Trophoblast cell (in vitro differentiated cells and primary cell): ENCODE measurements around the gene ERG28.

ENCODE experiments used
- DNase-seq, 2 donors: peaks; one replicate each; pipeline ENCODE4 v3.0.0-alpha.2; 2016
- H2AFZ ChIP-seq: 2 replicates; pipeline ENCODE4 v1.6.1; 2013; ENCODE audit warnings: low read length, moderate library complexity, mild to moderate bottlenecking; ENCODE audit not compliant: insufficient read depth, poor library complexity
- H2AK5ac ChIP-seq: 2 replicates; pipeline ENCODE4 v1.6.1; 2013; ENCODE audit warnings: mild to moderate bottlenecking, low read length
- H2BK120ac ChIP-seq: 2 replicates; pipeline ENCODE4 v1.6.1; 2013; ENCODE audit warnings: low read length, mild to moderate bottlenecking, moderate library complexity; ENCODE audit not compliant: insufficient read depth, poor library complexity
- H2BK12ac ChIP-seq: 2 replicates; pipeline ENCODE4 v1.6.1; 2013; ENCODE audit warnings: mild to moderate bottlenecking, low read length, moderate library complexity
- H2BK5ac ChIP-seq: 2 replicates; pipeline ENCODE4 v1.6.1; 2013; ENCODE audit warnings: low read length, low read depth, moderate library complexity, mild to moderate bottlenecking; ENCODE audit not compliant: poor library complexity
- H3K14ac ChIP-seq: 2 replicates; pipeline ENCODE4 v1.6.1; 2013; ENCODE audit warnings: mild to moderate bottlenecking, low read length
- H3K18ac ChIP-seq: 2 replicates; pipeline ENCODE4 v1.6.1; 2013; ENCODE audit warnings: mild to moderate bottlenecking, low read length
- H3K23ac ChIP-seq: 2 replicates; pipeline ENCODE4 v1.6.1; 2013; ENCODE audit warnings: low read length
- H3K27ac ChIP-seq: 2 replicates; pipeline ENCODE4 v1.5.1; 2013; ENCODE audit warnings: low read depth, mild to moderate bottlenecking, inconsistent platforms, low read length, moderate library complexity
- H3K27me3 ChIP-seq: 2 replicates; pipeline ENCODE4 v1.6.1; 2013; ENCODE audit warnings: inconsistent platforms, mild to moderate bottlenecking, low read length, moderate library complexity; ENCODE audit not compliant: insufficient read depth
- H3K36me3 ChIP-seq, 2 experiments: 1 replicate in 1 of 2; 2 replicates in 1 of 2; pipeline ENCODE4 v1.6.1; 2013; ENCODE audit warnings: low read length in 2 of 2, mild to moderate bottlenecking in 2 of 2, moderate library complexity in 1 of 2; ENCODE audit not compliant: insufficient read depth in 2 of 2, control insufficient read depth in 1 of 2
- H3K4ac ChIP-seq: 2 replicates; pipeline ENCODE4 v1.6.1; 2013; ENCODE audit warnings: low read depth, mild to moderate bottlenecking, low read length, moderate library complexity
- H3K4me1 ChIP-seq, 2 experiments: 1 replicate in 1 of 2; 2 replicates in 1 of 2; pipeline ENCODE4 v1.6.1; 2013; ENCODE audit warnings: low read length in 2 of 2, mild to moderate bottlenecking in 2 of 2, moderate library complexity in 1 of 2; ENCODE audit not compliant: insufficient read depth in 2 of 2, control insufficient read depth in 1 of 2
- H3K4me2 ChIP-seq: 2 replicates; pipeline ENCODE4 v1.6.1; 2013; ENCODE audit warnings: inconsistent platforms, mild to moderate bottlenecking, low read length, moderate library complexity
- H3K4me3 ChIP-seq: 2 replicates; pipeline ENCODE4 v1.5.1; 2013; ENCODE audit warnings: mild to moderate bottlenecking, low read depth, low read length, inconsistent platforms
- H3K79me1 ChIP-seq: one replicate; pipeline ENCODE4 v1.6.1; 2013; ENCODE audit warnings: low read length
- H3K79me2 ChIP-seq: 2 replicates; pipeline ENCODE4 v1.6.1; 2013; ENCODE audit warnings: low read length, mild to moderate bottlenecking; ENCODE audit not compliant: control insufficient read depth, insufficient read depth, poor library complexity
- H3K9ac ChIP-seq: 2 replicates; pipeline ENCODE4 v1.6.1; 2013; ENCODE audit warnings: mild to moderate bottlenecking, low read length
- H3K9me3 ChIP-seq: 2 replicates; pipeline ENCODE4 v1.6.1; 2013; ENCODE audit warnings: low read depth, mild to moderate bottlenecking, control low read depth, inconsistent platforms, low read length; ENCODE audit not compliant: insufficient read depth
- H4K12ac ChIP-seq: 2 replicates; pipeline ENCODE4 v1.6.1; 2013; ENCODE audit warnings: low read depth, mild to moderate bottlenecking, low read length, moderate library complexity
- H4K8ac ChIP-seq: 2 replicates; pipeline ENCODE4 v1.6.1; 2013; ENCODE audit warnings: low read depth, mild to moderate bottlenecking, low read length, moderate library complexity
- H4K91ac ChIP-seq: one replicate; pipeline ENCODE4 v1.6.1; 2013; ENCODE audit warnings: low read depth, mild to moderate bottlenecking, low read length, moderate library complexity
- WGBS: extraction: QIAGEN DNeasy Blood & Tissue Kit; methylation state at CpG from one replicate; pipeline ENCODE4 v1.1.7; 2013; ENCODE audit warnings: missing lambda C conversion rate; ENCODE audit not compliant: insufficient read length, insufficient coverage; ENCODE audit errors: extremely low coverage; 5-methylcytosine and 5-hydroxymethylcytosine counted together

ERG28 gene

DNA sequence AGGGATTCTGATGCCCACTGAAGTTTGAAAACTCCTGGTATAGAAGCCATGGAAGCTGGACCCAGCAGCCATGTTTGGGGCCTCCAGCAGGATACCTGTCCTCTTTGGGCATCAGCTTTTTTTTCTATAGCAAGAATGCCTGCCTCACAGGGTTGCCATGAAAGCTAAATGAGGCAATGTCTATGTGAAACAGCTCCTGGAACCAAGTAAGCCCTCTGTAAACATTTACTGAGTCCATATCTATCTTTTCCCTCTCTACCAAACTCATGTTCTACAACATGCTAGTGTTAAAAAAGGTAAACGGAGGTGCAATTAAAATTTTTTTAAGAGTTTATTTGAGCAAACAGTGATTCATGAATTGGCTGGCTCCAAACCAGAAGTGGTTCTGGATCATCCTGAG, 53.6 kb downstream of the ERG28 start:
- WGBS, result no CpG with 5 or more reads among the region's 1 CpG
- no peak overlapping the region for H4K8ac ChIP-seq
- no peak overlapping the region for H2BK5ac ChIP-seq
- H3K4me2 ChIP-seq, result no peak overlapping the region
- peaks cover 2% of the 10 kb centered on the region for H3K9me3 ChIP-seq
- H2AK5ac ChIP-seq, result no peak overlapping the region
- H2AFZ ChIP-seq, result no peak overlapping the region
- H4K91ac ChIP-seq, result no peak overlapping the region
- no peak overlapping the region for H2BK12ac ChIP-seq
- no peak overlapping the region for H3K4ac ChIP-seq
- no peak overlapping the region for H3K27ac ChIP-seq
- H3K18ac ChIP-seq, result no peak overlapping the region
- no peaks in the 10 kb centered on the region for H3K79me2 ChIP-seq
- no peak overlapping the region for H4K12ac ChIP-seq
- H3K23ac ChIP-seq, result no peak overlapping the region
- H3K27me3 ChIP-seq, result no peaks in the 10 kb centered on the region
- H3K36me3 ChIP-seq, result no peaks in the 10 kb centered on the region
- H3K79me1 ChIP-seq, result no peaks in the 10 kb centered on the region
- H2BK120ac ChIP-seq, result no peak overlapping the region
- H3K9ac ChIP-seq, result no peak overlapping the region
- H3K4me1 ChIP-seq, result peaks cover 12 to 21% of the 10 kb centered on the region in 2 experiments
- no peak for DNase-seq
- H3K14ac ChIP-seq, result no peak overlapping the region
- H3K4me3 ChIP-seq, result no peak overlapping the region

DNA sequence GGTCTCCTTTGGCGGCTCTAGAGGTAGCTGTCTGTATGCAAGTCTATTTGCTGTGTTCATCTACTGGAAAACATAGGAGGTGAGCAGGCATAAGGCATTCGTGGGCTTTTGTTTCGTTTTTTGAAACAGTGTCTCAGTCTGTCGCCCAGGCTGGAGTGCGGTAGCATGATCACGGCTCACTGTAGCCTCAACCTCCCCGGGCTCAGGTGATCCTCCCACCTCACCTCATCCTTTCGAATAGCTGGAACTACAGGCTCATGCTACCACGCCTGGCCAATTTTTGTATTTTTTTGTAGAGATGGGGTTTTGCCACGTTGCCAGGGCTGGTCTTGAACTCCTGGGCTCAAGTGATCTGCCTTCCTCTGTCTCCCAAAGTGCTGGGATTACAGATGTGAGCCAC, 54.8 kb downstream of the ERG28 start:
- Histone ChIP-seq H3K79me2 (no peaks in the 10 kb centered on the region), H2BK120ac (no peak overlapping the region), H4K91ac (no peak overlapping the region), H3K9ac (no peak overlapping the region), H3K23ac (no peak overlapping the region), H3K4me2 (no peak overlapping the region), H3K4me3 (no peak overlapping the region), H3K27me3 (no peaks in the 10 kb centered on the region), H2AK5ac (no peak overlapping the region), H2AFZ (no peak overlapping the region), H2BK12ac (no peak overlapping the region), H3K18ac (no peak overlapping the region), H3K27ac (no peak overlapping the region), H3K36me3 (no peaks in the 10 kb centered on the region), H3K4me1 (peaks cover 12 to 21% of the 10 kb centered on the region in 2 experiments), H4K12ac (no peak overlapping the region), H3K9me3 (peaks cover 2% of the 10 kb centered on the region), H3K4ac (no peak overlapping the region), H2BK5ac (no peak overlapping the region), H3K79me1 (no peaks in the 10 kb centered on the region), H4K8ac (no peak overlapping the region), H3K14ac (no peak overlapping the region)
- no CpG with 5 or more reads among the region's 10 CpGs for WGBS
- DNase-seq, result no peak

DNA sequence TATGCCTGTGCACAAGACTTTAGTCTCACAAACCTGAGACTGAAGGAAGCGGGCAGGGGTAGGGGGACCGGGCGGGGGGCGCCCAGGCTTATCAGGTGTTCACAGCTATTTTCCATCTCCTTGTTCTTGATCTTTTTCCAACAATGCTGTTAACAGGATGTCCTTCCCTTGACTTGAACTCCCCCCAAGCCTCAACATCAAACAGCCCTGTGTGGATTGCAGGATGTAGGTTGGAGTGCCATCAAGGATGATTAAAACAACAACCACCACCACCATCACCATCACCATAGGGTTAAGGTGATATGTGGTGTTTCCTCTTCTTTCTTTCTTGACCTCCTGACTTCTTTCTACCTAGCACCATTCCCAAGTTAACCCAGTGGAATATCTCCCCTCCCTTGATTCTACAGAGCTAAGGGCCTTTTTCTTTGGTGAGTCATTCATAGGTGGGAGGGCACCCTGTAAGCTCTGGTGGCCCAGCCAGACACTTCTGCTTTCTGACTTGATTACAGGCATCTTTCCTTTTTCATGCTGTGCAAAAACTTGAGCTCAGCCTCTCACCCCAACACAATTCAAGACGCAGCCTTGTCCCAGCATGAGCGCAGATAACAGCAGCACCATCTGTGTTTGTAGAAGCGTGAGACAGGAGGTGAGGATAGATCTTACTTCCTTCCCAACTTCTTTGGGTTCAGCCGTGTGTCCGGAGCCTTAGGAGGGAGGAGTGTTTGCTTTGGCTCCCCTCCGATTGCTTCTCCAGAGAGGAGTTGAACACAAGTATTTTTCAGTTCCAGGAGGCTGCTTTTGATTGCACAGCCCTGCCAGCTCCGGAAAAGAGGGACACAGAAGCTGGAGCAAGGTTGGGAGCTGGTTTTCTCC, 55.5 kb downstream of the ERG28 start:
- no peak overlapping the region for H3K4me2 ChIP-seq
- no peaks in the 10 kb centered on the region for H3K79me2 ChIP-seq
- H3K9me3 ChIP-seq, result peaks cover 2% of the 10 kb centered on the region
- DNase-seq, result peak; percentile 73 to 84
- no peak overlapping the region for H3K27ac ChIP-seq
- no peak overlapping the region for H4K12ac ChIP-seq
- H2BK120ac ChIP-seq, result no peak overlapping the region
- whole genome bisulfite sequencing, result no CpG with 5 or more reads among the region's 11 CpGs
- H3K79me1 ChIP-seq, result no peaks in the 10 kb centered on the region
- H4K91ac ChIP-seq, result no peak overlapping the region
- H3K23ac ChIP-seq, result no peak overlapping the region
- no peak overlapping the region for H3K4me3 ChIP-seq
- no peaks in the 10 kb centered on the region for H3K36me3 ChIP-seq
- no peaks in the 10 kb centered on the region for H3K27me3 ChIP-seq
- no peak overlapping the region for H4K8ac ChIP-seq
- no peak overlapping the region for H3K14ac ChIP-seq
- no peak overlapping the region for H2AFZ ChIP-seq
- no peak overlapping the region for H3K18ac ChIP-seq
- no peak overlapping the region for H2BK5ac ChIP-seq
- peaks cover 9 to 18% of the 10 kb centered on the region in 2 experiments for H3K4me1 ChIP-seq
- H3K4ac ChIP-seq, result no peak overlapping the region
- no peak overlapping the region for H2BK12ac ChIP-seq
- no peak overlapping the region for H3K9ac ChIP-seq
- H2AK5ac ChIP-seq, result no peak overlapping the region

DNA sequence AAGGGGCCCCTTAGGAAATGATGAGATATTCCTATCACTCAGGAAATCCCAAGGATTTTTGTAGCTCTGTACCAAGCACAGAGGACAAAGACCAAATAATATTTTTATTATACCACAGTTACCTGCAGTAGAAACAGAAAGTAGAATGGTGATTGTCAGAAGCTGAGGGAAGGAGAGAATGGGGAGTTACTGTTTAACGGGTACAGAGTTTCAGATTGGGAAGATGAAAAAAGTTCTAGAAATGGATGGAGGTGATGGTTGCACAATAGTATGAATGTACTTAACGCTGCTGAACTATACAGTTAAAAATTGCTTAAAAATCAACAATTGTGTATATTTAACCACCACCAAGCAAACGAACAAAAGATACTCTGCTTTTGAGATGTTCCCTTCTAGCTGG, 58.2 kb downstream of the ERG28 start:
- Histone ChIP-seq H4K12ac (no peak overlapping the region), H2BK5ac (no peak overlapping the region), H3K79me1 (no peaks in the 10 kb centered on the region), H2BK120ac (no peak overlapping the region), H3K79me2 (no peaks in the 10 kb centered on the region), H2AK5ac (no peak overlapping the region), H2AFZ (no peak overlapping the region), H4K8ac (no peak overlapping the region), H3K36me3 (no peaks in the 10 kb centered on the region), H3K23ac (no peak overlapping the region), H3K4me3 (no peak overlapping the region), H2BK12ac (no peak overlapping the region), H3K4me1 (peaks cover 3 to 6% of the 10 kb centered on the region in 2 experiments), H3K27me3 (no peaks in the 10 kb centered on the region), H3K27ac (no peak overlapping the region), H3K18ac (no peak overlapping the region), H3K9ac (no peak overlapping the region), H3K9me3 (no peaks in the 10 kb centered on the region), H3K4me2 (no peak overlapping the region), H4K91ac (no peak overlapping the region), H3K4ac (no peak overlapping the region), H3K14ac (no peak overlapping the region)
- DNase-seq, result no peak
- no CpG with 5 or more reads among the region's 3 CpGs for WGBS
